Liver (tissue), 9 donors: ENCODE data around the gene F8A1. TPM values are rescaled to one million over a fixed set of nuclear protein-coding genes. Genes with fewer than 3 reads are reported as not detected.
"Not testable (repeated sequence)": the region's sequence is repeated elsewhere in the genome, so short reads cannot be mapped to it uniquely, and the experiment has no call there.

Experiments
- DNase-seq: peaks from one replicate; pipeline ENCODE4 v3.0.0-alpha.2; 2017; ENCODE audit warnings: low spot score
- H3K27ac ChIP-seq, 2 donors: one replicate each; pipeline ENCODE4 v1.7.0; 2013; ENCODE audit warnings: inconsistent platforms in 2 of 2, low read length in 2 of 2, control low read depth in 1 of 2, low read depth in 1 of 2, mild to moderate bottlenecking in 1 of 2
- H3K27me3 ChIP-seq, 4 donors: one replicate each; pipeline versions ENCODE4 v1.6.1 to v1.7.0; 2013; ENCODE audit warnings: low read length in 3 of 4, inconsistent platforms in 1 of 4, mild to moderate bottlenecking in 1 of 4, moderate library complexity in 1 of 4; ENCODE audit not compliant: control insufficient read depth in 4 of 4, insufficient read depth in 4 of 4
- H3K36me3 ChIP-seq, 4 donors: one replicate each; pipeline versions ENCODE4 v1.6.1 to v1.7.0; 2013; ENCODE audit warnings: low read length in 3 of 4, mild to moderate bottlenecking in 3 of 4, low read depth in 1 of 4, moderate library complexity in 1 of 4; ENCODE audit not compliant: control insufficient read depth in 4 of 4, insufficient read depth in 3 of 4
- H3K4me1 ChIP-seq, 4 donors: one replicate each; pipeline versions ENCODE4 v1.6.1 to v1.7.0; 2013; ENCODE audit warnings: low read length in 3 of 4, mild to moderate bottlenecking in 3 of 4, moderate library complexity in 1 of 4; ENCODE audit not compliant: control insufficient read depth in 4 of 4, insufficient read depth in 4 of 4
- H3K4me3 ChIP-seq, 3 donors: one replicate each; pipeline versions ENCODE4 v1.6.1 to v1.7.0; 2013; ENCODE audit warnings: low read length in 3 of 3, control low read depth in 1 of 3, low read depth in 1 of 3, mild to moderate bottlenecking in 1 of 3
- H3K9ac ChIP-seq, 2 donors: one replicate each; pipeline ENCODE4 v1.7.0; 2013; ENCODE audit warnings: low read length in 2 of 2, mild to moderate bottlenecking in 2 of 2, moderate library complexity in 2 of 2, control low read depth in 1 of 2, low read depth in 1 of 2
- H3K9me3 ChIP-seq, 4 donors: one replicate each; pipeline versions ENCODE4 v1.6.1 to v1.7.0; 2013; ENCODE audit warnings: low read length in 3 of 4; ENCODE audit not compliant: control insufficient read depth in 4 of 4
- ATF3 ChIP-seq: IDR thresholded peaks from 2 replicates; pipeline ENCODE4 v1.6.1; 2016; ENCODE audit warnings: antibody characterized with exemption
- CTCF ChIP-seq: fragments of 150-350 bp; IDR thresholded peaks from 2 replicates; pipeline ENCODE4 v1.5.1; 2017; ENCODE audit warnings: improper control_type of control experiment, low read depth, low read length; ENCODE audit not compliant: missing input control
- EGR1 ChIP-seq, 2 donors: IDR thresholded peaks; 2 replicates each; pipeline ENCODE4 v1.6.1; 2016 to 2018; ENCODE audit warnings: antibody characterized with exemption in 2 of 2, low read depth in 2 of 2
- FOXA2 ChIP-seq: IDR thresholded peaks from 2 replicates; pipeline ENCODE4 v1.6.1; 2016; ENCODE audit warnings: antibody characterized with exemption
- GABPA ChIP-seq, 2 donors: IDR thresholded peaks in 1 of 2; conservative IDR thresholded peaks in 1 of 2; 2 replicates each; pipeline ENCODE4 v1.6.1; 2016; ENCODE audit warnings: antibody characterized with exemption in 2 of 2, mild to moderate bottlenecking in 1 of 2, moderate library complexity in 1 of 2
- HNF4A ChIP-seq, 2 donors: conservative IDR thresholded peaks; 2 replicates each; pipeline ENCODE4 v1.6.1; 2016; ENCODE audit warnings: antibody characterized with exemption in 2 of 2, mild to moderate bottlenecking in 2 of 2
- JUND ChIP-seq, 2 donors: IDR thresholded peaks; 2 replicates each; pipeline ENCODE4 v1.6.1; 2016; ENCODE audit warnings: antibody characterized with exemption in 2 of 2
- MAX ChIP-seq: IDR thresholded peaks from 2 replicates; pipeline ENCODE4 v1.6.1; 2016; ENCODE audit warnings: antibody characterized with exemption
- NR2F2 ChIP-seq: IDR thresholded peaks from 2 replicates; pipeline ENCODE4 v1.6.1; 2016; ENCODE audit warnings: antibody characterized with exemption
- RAD21 ChIP-seq, 2 donors: IDR thresholded peaks; 2 replicates each; pipeline ENCODE4 v1.6.1; 2016; ENCODE audit warnings: antibody characterized with exemption in 2 of 2, mild to moderate bottlenecking in 2 of 2
- REST ChIP-seq: IDR thresholded peaks from 2 replicates; pipeline ENCODE4 v1.6.1; 2016; ENCODE audit warnings: antibody characterized with exemption, mild to moderate bottlenecking
- RXRA ChIP-seq, 2 donors: IDR thresholded peaks; 2 replicates each; pipeline ENCODE4 v1.6.1; 2017 to 2018; ENCODE audit warnings: antibody characterized with exemption in 2 of 2, mild to moderate bottlenecking in 1 of 2
- WGBS: extraction: QIAGEN DNeasy Blood & Tissue Kit; methylation state at CpG from one replicate; pipeline ENCODE4 v1.1.7; 2013; 5-methylcytosine and 5-hydroxymethylcytosine counted together
- polyA plus RNA-seq, 2 donors: library from polyadenylated mRNA; stranded (reverse) in 1 of 2; unstranded in 1 of 2; fragments of 200-250 nt in 1 of 2; fragments of >200 nt in 1 of 2; fragmentation: Nextera tagmentation in 1 of 2; extraction: Ambion mirVana in 1 of 2; gene quantifications; one replicate each; pipeline versions ENCODE4 v1.2.1 to v1.2.3, GENCODE V29; 2013 to 2015
- total RNA-seq, 2 donors: library from RNA; depleted of rRNA; stranded (reverse); fragments of >200 nt; gene quantifications; one replicate each; pipeline ENCODE4 v1.2.3, GENCODE V29; 2014
- donor health status: healthy.
- donor health status: healthy.
- donor health status: healthy.
- donor health status: healthy.
- donor health status: healthy.

The F8A1 gene
- total RNA-seq (1 to 10 TPM in 1 of 2 donors, under 1 TPM in 1; 0.42 to 3.9 TPM), polyA plus RNA-seq (10 to 100 TPM in 1 of 2 donors, 1 to 10 TPM in 1; 5.7 to 25.0 TPM)

- not testable (repeated sequence) for H3K36me3 ChIP-seq, DNase-seq, H3K27me3 ChIP-seq, H3K4me1 ChIP-seq, H3K9me3 ChIP-seq, H3K27ac ChIP-seq, H3K9ac ChIP-seq
- peak within 1 kb of the TSS in 1 of 3 donors; percentile 29 for H3K4me3 ChIP-seq
- WGBS, result 0% methylated on average over 8 of the region's 91 CpGs
Measured at GRCh38 chrX:154886069-154886788, at the start of gene F8A1. Gene F8A1 (plus strand): TSS chrX:154886355. CDS start chrX:154886375, 20 bp downstream.

GRCh38 chrX:154840856-154841255 is 45.3 kb upstream of the F8A1 start:
- no peaks in the 10 kb centered on the region for H3K36me3 ChIP-seq
- H3K27me3 ChIP-seq, result no peaks in the 10 kb centered on the region
- H3K27ac ChIP-seq, result no peak overlapping the region
- TF ChIP-seq RAD21 (IDR thresholded peaks at IDR 0.05) (peak; percentile 84 to 86), CTCF (peak; percentile 65), NR2F2 (no peak)
- H3K4me3 ChIP-seq, result no peak overlapping the region
- DNase-seq, result no peak
- H3K9ac ChIP-seq, result no peak overlapping the region
- no peaks in the 10 kb centered on the region for H3K4me1 ChIP-seq
- WGBS, result 91% methylated on average over 2 of the region's 2 CpGs
- H3K9me3 ChIP-seq, result no peaks in the 10 kb centered on the region

GRCh38 chrX:154850957-154851611 is 35.1 kb upstream of the F8A1 start:
- H3K4me1 ChIP-seq, result no peaks in the 10 kb centered on the region

More at GRCh38 chrX:154850957-154851611, 35.1 kb upstream of the F8A1 start:
- Histone ChIP-seq H3K27ac (no peak overlapping the region), H3K36me3 (no peaks in the 10 kb centered on the region), H3K4me3 (no peak overlapping the region), H3K9ac (no peak overlapping the region), H3K27me3 (no peaks in the 10 kb centered on the region), H3K9me3 (no peaks in the 10 kb centered on the region)
- no peak for DNase-seq
- TF ChIP-seq JUND (IDR thresholded peaks at IDR 0.05) (no peak), RAD21 (IDR thresholded peaks at IDR 0.05) (no peak), FOXA2 (no peak), GABPA (IDR thresholded peaks at IDR 0.05 in 1 of 2, conservative IDR thresholded peaks at IDR 0.05 in 1 of 2) (no peak), ATF3 (no peak), MAX (no peak), RXRA (IDR thresholded peaks at IDR 0.05) (no peak), CTCF (no peak), EGR1 (IDR thresholded peaks at IDR 0.05; ENCODE audit: low read depth in 2 of 2) (no peak), REST (no peak), HNF4A (conservative IDR thresholded peaks at IDR 0.05) (no peak)
- WGBS, result 95% methylated on average over 1 of the region's 1 CpG
